GM12878 (cell line): ENCODE results near the gene MDC1. TPM values are rescaled to one million over a fixed set of nuclear protein-coding genes. Genes with fewer than 3 reads are reported as not detected.

Experiments
- ATAC-seq: fragments of 200-7000 bp; cut with Tn5 transposase; 3 replicates; pipeline ENCODE4 v1.9.1; 2020; ENCODE audit warnings: mild to moderate bottlenecking, moderate library complexity
- BruUV-seq: library from RNA; stranded (reverse); fragments of 400-500 nt; replicated peaks from 2 replicates; lab custom pipeline; 2021; lab: Mats Ljungman, UMichigan
- CTCF ChIA-PET: fragments of 300-600 bp; sonication (Branson Sonifier 250); formaldehyde crosslinking; extraction: SDS; loops from one replicate; lab custom pipeline; 2021; ENCODE audit warnings: inconsistent platforms; lab: Yijun Ruan, JAX
- POLR2A ChIA-PET: fragments of 350-600 bp; formaldehyde crosslinking; extraction: SDS; loops from one replicate; lab custom pipeline; 2021; ENCODE audit warnings: inconsistent platforms; lab: Charles Lee
- RAD21 ChIA-PET: fragments of 300-600 bp; sonication (Branson Sonifier 250); formaldehyde crosslinking; loops from one replicate; lab custom pipeline; 2023; ENCODE audit warnings: antibody characterized with exemption; ENCODE audit not compliant: unreplicated experiment; lab: Charles Lee
- SMC1A ChIA-PET: fragments of 300-600 bp; sonication (Branson Sonifier 250); formaldehyde crosslinking; loops from one replicate; lab custom pipeline; 2023; ENCODE audit not compliant: unreplicated experiment, uncharacterized antibody; lab: Charles Lee
- DNase-seq: peaks from one replicate; pipeline ENCODE4 v3.0.0-alpha.2; 2011; ENCODE audit warnings: low read depth, low spot score
- FAIRE-seq: peaks from 3 replicates; lab custom pipeline; 2011; peaks lifted over from hg19 to GRCh38; lab: Jason Lieb, UNC
- H2AFZ ChIP-seq: 2 replicates; pipeline ENCODE4 v1.6.0; 2011; ENCODE audit warnings: low read depth, low read length, control low read depth; ENCODE audit not compliant: control insufficient read depth
- H3K27ac ChIP-seq: 2 replicates; pipeline ENCODE4 v1.5.1; 2011; ENCODE audit warnings: control low read depth; ENCODE audit not compliant: control insufficient read depth, insufficient read depth
- H3K27me3 ChIP-seq, 2 experiments: replicated peaks in 1 of 2; 2 replicates each; pipeline versions ENCODE4 v1.6.0 to v1.6.1; 2011; ENCODE audit warnings: low read length in 1 of 2; ENCODE audit not compliant: control insufficient read depth in 2 of 2, insufficient read depth in 2 of 2
- H3K36me3 ChIP-seq, 2 experiments: 2 replicates each; pipeline ENCODE4 v1.5.1; 2011; ENCODE audit warnings: low read length in 1 of 2; ENCODE audit not compliant: control insufficient read depth in 2 of 2, insufficient read depth in 2 of 2
- H3K4me1 ChIP-seq: 2 replicates; pipeline ENCODE4 v1.6.1; 2011; ENCODE audit warnings: mild to moderate bottlenecking, low read length, moderate library complexity, mixed read lengths; ENCODE audit not compliant: control insufficient read depth, insufficient read depth
- H3K4me2 ChIP-seq: 2 replicates; pipeline ENCODE4 v1.6.0; 2011; ENCODE audit warnings: control low read depth; ENCODE audit not compliant: control insufficient read depth, insufficient read depth
- H3K4me3 ChIP-seq: fragments of 200-600 bp; sonication (generic); 2 replicates; pipeline ENCODE4 v1.5.1; 2016
- H3K79me2 ChIP-seq: 2 replicates; pipeline ENCODE4 v1.6.0; 2011; ENCODE audit warnings: low read length; ENCODE audit not compliant: control insufficient read depth, insufficient read depth
- H3K9ac ChIP-seq: 2 replicates; pipeline ENCODE4 v1.8.0; 2011; ENCODE audit warnings: low read length, control low read depth, mixed read lengths; ENCODE audit not compliant: control insufficient read depth, insufficient read depth
- H3K9me3 ChIP-seq: replicated peaks from 3 replicates; pipeline ENCODE4 v1.5.1; 2011; ENCODE audit warnings: mild to moderate bottlenecking, low read length; ENCODE audit not compliant: control insufficient read depth, insufficient read depth
- H4K20me1 ChIP-seq: 2 replicates; pipeline ENCODE4 v1.6.0; 2011; ENCODE audit not compliant: control insufficient read depth, insufficient read depth
- HDAC2 ChIP-seq: fragments of 200-600 bp; sonication (generic); IDR thresholded peaks from 2 replicates; pipeline ENCODE4 v1.6.1; 2017
- HDGF ChIP-seq: fragments of 450-650 bp; IDR thresholded peaks from 2 replicates; pipeline ENCODE4 v1.6.1; 2016; ENCODE audit warnings: antibody characterized with exemption
- MYC ChIP-seq: IDR thresholded peaks from 2 replicates; pipeline ENCODE4 v1.6.1; 2011; ENCODE audit warnings: mild to moderate bottlenecking, low read length, moderate library complexity, inconsistent platforms; ENCODE audit not compliant: insufficient read depth, insufficient replicate concordance, insufficient read length, severe bottlenecking
- NBN ChIP-seq: fragments of 450-650 bp; IDR thresholded peaks from 2 replicates; pipeline ENCODE4 v1.6.1; 2016
- POLR2AphosphoS5 ChIP-seq: IDR thresholded peaks from 2 replicates; pipeline ENCODE4 v1.6.1; 2011; ENCODE audit warnings: mild to moderate bottlenecking, low read length, inconsistent platforms
- RCOR1 ChIP-seq: conservative IDR thresholded peaks from 2 replicates; pipeline ENCODE4 v1.6.1; 2012; ENCODE audit warnings: low read depth, low read length, improper control_type of control experiment
- SMC3 ChIP-seq: IDR thresholded peaks from 2 replicates; pipeline ENCODE4 v1.6.1; 2011; ENCODE audit warnings: low read length, improper control_type of control experiment, borderline replicate concordance
- SUPT20H ChIP-seq: IDR thresholded peaks from 2 replicates; pipeline ENCODE4 v1.6.1; 2011; ENCODE audit warnings: low read depth, mild to moderate bottlenecking, low read length, moderate library complexity, borderline replicate concordance; ENCODE audit not compliant: control insufficient read depth
- TCF12 ChIP-seq: IDR thresholded peaks from 2 replicates; pipeline ENCODE4 v1.6.1; 2011; ENCODE audit warnings: low read depth, mild to moderate bottlenecking, low read length
- TCF3 ChIP-seq: IDR thresholded peaks from 2 replicates; pipeline ENCODE4 v1.6.1; 2012; ENCODE audit warnings: low read depth, mild to moderate bottlenecking, low read length, borderline replicate concordance; ENCODE audit not compliant: insufficient read depth
- WGBS: methylation state at CpG from one replicate; pipeline ENCODE4 v1.1.6; 2016; ENCODE audit warnings: low lambda C conversion rate; ENCODE audit not compliant: insufficient replicate concordance, insufficient coverage; ENCODE audit errors: missing lambda C conversion rate; 5-methylcytosine and 5-hydroxymethylcytosine counted together
- in situ Hi-C: fragments of 300-500 bp; cut with MboI; formaldehyde crosslinking; loops from 9 replicates; pipeline ENCODE4 v1.14.3; 2018; ENCODE audit warnings: mixed read lengths
- intact Hi-C: fragments of 100-400 bp; cut with micrococcal nuclease; formaldehyde crosslinking; loops from one replicate; pipeline ENCODE4 v1.14.2; 2022; ENCODE audit not compliant: unreplicated experiment
- polyA plus RNA-seq, 11 experiments: library from polyadenylated mRNA; depleted of rRNA in 4 of 11; unstranded in 6 of 11; stranded (reverse) in 5 of 11; fragments of >200 nt; fragmentation: Nextera tagmentation in 4 of 11; fragmentation: Illumina TruSeq in 1 of 11; extraction: Ambion mirVana in 4 of 11; extraction: Trizol in 1 of 11; gene quantifications; 1 replicate in 1 of 11; 2 replicates in 10 of 11; pipeline versions ENCODE4 v1.2.1 to v1.2.3, GENCODE V29; 2011 to 2016; ENCODE audit warnings: inconsistent platforms in 2 of 11, missing spikeins in 2 of 11, low read depth in 1 of 11
- total RNA-seq, 4 experiments: library from RNA; depleted of rRNA in 3 of 4; stranded (reverse); fragments of >200 nt in 3 of 4; fragmentation: Illumina TruSeq in 1 of 4; extraction: Trizol in 1 of 4; gene quantifications; 2 replicates each; pipeline versions ENCODE4 v1.2.1 to v1.2.3, GENCODE V29; 2013 to 2021
- TF ChIP-seq, protein P1 (sequence below): IDR thresholded peaks from 2 replicates; pipeline ENCODE4 v1.6.1; 2012; ENCODE audit warnings: improper control_type of control experiment, low read depth, low read length; ENCODE audit not compliant: insufficient replicate concordance
- TF ChIP-seq, protein P2 (sequence below): fragments of 450-650 bp; IDR thresholded peaks from 2 replicates; pipeline ENCODE4 v1.6.1; 2017; ENCODE audit warnings: mild to moderate bottlenecking, low read depth, inconsistent platforms; ENCODE audit not compliant: poor library complexity, severe bottlenecking
- TF ChIP-seq, protein P3 (sequence below): fragments of 450-650 bp; IDR thresholded peaks from 2 replicates; pipeline ENCODE4 v1.6.1; 2017; ENCODE audit warnings: low read depth, mild to moderate bottlenecking, moderate library complexity

MDC1 gene
- total and polyA plus RNA-seq, 10 of the 15 experiments (the other 5 are each of a cell fraction or from before 2014, with no cell fraction given): 5.1 to 62.5 (median 22.4) TPM

DNA sequence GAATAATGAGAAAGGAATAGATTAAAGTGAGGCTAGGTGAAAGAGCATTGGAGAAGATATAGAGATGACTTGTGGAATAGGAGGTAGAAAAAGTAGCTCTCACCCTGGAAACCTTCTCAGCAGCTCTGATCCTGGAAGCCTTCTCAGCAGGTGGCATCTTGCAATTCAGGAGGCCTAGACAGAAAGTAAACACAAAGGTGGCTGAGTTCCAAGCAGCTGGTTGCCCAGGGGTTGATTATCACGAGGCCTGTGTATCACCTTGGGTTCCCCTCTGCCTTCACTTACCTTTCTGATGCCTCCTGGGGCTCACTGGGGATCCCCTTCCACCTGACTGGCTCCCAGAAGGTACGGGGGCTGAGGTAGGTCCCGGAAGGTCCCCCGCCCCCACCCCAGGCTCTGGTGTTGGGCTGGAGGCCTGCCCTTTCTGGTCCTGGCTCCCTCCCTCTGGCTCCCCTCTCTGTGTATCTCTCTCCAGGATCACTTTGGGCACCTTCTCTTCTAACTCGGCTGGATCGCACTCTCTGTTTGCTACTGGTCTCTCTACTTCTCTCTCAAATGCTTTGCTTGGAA, 9.7 kb downstream of the MDC1 start (continued):
- TF ChIP-seq, protein P1, sequence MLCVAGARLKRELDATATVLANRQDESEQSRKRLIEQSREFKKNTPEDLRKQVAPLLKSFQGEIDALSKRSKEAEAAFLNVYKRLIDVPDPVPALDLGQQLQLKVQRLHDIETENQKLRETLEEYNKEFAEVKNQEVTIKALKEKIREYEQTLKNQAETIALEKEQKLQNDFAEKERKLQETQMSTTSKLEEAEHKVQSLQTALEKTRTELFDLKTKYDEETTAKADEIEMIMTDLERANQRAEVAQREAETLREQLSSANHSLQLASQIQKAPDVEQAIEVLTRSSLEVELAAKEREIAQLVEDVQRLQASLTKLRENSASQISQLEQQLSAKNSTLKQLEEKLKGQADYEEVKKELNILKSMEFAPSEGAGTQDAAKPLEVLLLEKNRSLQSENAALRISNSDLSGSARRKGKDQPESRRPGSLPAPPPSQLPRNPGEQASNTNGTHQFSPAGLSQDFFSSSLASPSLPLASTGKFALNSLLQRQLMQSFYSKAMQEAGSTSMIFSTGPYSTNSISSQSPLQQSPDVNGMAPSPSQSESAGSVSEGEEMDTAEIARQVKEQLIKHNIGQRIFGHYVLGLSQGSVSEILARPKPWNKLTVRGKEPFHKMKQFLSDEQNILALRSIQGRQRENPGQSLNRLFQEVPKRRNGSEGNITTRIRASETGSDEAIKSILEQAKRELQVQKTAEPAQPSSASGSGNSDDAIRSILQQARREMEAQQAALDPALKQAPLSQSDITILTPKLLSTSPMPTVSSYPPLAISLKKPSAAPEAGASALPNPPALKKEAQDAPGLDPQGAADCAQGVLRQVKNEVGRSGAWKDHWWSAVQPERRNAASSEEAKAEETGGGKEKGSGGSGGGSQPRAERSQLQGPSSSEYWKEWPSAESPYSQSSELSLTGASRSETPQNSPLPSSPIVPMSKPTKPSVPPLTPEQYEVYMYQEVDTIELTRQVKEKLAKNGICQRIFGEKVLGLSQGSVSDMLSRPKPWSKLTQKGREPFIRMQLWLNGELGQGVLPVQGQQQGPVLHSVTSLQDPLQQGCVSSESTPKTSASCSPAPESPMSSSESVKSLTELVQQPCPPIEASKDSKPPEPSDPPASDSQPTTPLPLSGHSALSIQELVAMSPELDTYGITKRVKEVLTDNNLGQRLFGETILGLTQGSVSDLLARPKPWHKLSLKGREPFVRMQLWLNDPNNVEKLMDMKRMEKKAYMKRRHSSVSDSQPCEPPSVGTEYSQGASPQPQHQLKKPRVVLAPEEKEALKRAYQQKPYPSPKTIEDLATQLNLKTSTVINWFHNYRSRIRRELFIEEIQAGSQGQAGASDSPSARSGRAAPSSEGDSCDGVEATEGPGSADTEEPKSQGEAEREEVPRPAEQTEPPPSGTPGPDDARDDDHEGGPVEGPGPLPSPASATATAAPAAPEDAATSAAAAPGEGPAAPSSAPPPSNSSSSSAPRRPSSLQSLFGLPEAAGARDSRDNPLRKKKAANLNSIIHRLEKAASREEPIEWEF: no peak
- TF ChIP-seq, all 136 proteins: peak for 0

DNA sequence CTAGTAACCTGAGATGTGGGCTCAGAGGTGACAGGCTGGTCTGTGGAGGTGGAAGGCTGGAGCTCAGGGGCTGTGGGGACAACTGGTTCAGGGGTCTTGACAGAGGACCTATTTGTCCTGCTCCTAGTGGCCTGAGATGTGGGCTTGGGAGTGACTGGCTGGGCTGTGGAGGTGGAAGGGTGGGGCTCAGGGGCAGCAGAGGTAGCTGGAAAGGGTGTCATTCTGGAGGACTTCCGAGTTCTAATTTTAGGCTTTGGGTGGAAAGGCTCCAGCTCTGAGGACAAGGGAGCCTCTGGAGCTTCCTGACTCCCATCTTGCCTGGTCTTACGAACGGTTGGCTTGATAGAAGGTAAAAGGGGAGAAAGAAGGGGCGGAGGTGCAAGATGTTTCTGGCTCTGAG, 11.5 kb downstream of the MDC1 start:
- CTCF ChIA-PET: interaction anchor here (1.2 to 3.0 kb wide), 3 partner anchors 15 to 116 kb away, joined by 4 to 7 read pairs (median 5); partner anchors contain the start of gene NRM

More for the DNA sequence above, 11.5 kb downstream of the MDC1 start:
- H3K9ac ChIP-seq: no peak overlapping the region
- in situ Hi-C loops (no loop called here), intact Hi-C loops (no loop called here)
- no peak overlapping the region for H2AFZ ChIP-seq
- ChIA-PET SMC1A (interaction anchor here (1.0 to 1.5 kb wide), 3 partner anchors 11 to 25 kb away, joined by 3 read pairs; no protein-coding TSS in a partner anchor), POLR2A (interaction anchor here (1.5 to 2.3 kb wide), 2 partner anchors 13 to 15 kb away, joined by 3 to 7 read pairs; partner anchors contain the start of gene NRM), RAD21 (no interaction called here)
- H3K4me2 ChIP-seq: no peak overlapping the region
- 90% methylated on average over 1 of the region's 4 CpGs for WGBS
- no peak overlapping the region for H3K27ac ChIP-seq
- TF ChIP-seq SMC3 (no peak), POLR2AphosphoS5 (no peak), SUPT20H (no peak), RCOR1 (no peak), TCF3 (no peak), TCF12 (no peak), HDAC2 (no peak), MYC (no peak), HDGF (no peak), NBN (no peak)
- TF ChIP-seq, protein P2, sequence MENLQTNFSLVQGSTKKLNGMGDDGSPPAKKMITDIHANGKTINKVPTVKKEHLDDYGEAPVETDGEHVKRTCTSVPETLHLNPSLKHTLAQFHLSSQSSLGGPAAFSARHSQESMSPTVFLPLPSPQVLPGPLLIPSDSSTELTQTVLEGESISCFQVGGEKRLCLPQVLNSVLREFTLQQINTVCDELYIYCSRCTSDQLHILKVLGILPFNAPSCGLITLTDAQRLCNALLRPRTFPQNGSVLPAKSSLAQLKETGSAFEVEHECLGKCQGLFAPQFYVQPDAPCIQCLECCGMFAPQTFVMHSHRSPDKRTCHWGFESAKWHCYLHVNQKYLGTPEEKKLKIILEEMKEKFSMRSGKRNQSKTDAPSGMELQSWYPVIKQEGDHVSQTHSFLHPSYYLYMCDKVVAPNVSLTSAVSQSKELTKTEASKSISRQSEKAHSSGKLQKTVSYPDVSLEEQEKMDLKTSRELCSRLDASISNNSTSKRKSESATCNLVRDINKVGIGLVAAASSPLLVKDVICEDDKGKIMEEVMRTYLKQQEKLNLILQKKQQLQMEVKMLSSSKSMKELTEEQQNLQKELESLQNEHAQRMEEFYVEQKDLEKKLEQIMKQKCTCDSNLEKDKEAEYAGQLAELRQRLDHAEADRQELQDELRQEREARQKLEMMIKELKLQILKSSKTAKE: no peak
- TF ChIP-seq, protein P3, sequence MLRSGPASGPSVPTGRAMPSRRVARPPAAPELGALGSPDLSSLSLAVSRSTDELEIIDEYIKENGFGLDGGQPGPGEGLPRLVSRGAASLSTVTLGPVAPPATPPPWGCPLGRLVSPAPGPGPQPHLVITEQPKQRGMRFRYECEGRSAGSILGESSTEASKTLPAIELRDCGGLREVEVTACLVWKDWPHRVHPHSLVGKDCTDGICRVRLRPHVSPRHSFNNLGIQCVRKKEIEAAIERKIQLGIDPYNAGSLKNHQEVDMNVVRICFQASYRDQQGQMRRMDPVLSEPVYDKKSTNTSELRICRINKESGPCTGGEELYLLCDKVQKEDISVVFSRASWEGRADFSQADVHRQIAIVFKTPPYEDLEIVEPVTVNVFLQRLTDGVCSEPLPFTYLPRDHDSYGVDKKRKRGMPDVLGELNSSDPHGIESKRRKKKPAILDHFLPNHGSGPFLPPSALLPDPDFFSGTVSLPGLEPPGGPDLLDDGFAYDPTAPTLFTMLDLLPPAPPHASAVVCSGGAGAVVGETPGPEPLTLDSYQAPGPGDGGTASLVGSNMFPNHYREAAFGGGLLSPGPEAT: no peak
- H4K20me1 ChIP-seq: no peaks in the 10 kb centered on the region
- FAIRE-seq: no peak
- no peak for DNase-seq
- no peaks in the 10 kb centered on the region for H3K9me3 ChIP-seq
- no peaks in the 10 kb centered on the region for H3K27me3 ChIP-seq
- 0 out of 2 replicates have a peak, but pooled peaks cover 6% of the 10 kb centered on the region for H3K4me1 ChIP-seq
- ATAC-seq: no peak
- H3K79me2 ChIP-seq: no peaks in the 10 kb centered on the region
- no peak overlapping the region for H3K4me3 ChIP-seq
- peaks cover 2 to 14% of the 10 kb centered on the region in 2 experiments for H3K36me3 ChIP-seq
- BruUV-seq: no TSS peak
